ENCODE measurements around the gene SHISA4.
"Not testable (repeated sequence)": the region's sequence is repeated elsewhere in the genome, so short reads cannot be mapped to it uniquely, and the experiment has no call there.

Gene SHISA4

GRCh38 chr1:201888282-201889089 is at the start of gene SHISA4:
SHISA4 (plus strand) TSS chr1:201888898; CDS start chr1:201888995, 97 bp downstream.
- DNase-seq, result no peak

- not testable (repeated sequence) for DNase-seq
Observed at GRCh38 chr1:201839089-201839488, 49.6 kb upstream of the SHISA4 start.

- no peak for DNase-seq
Observed at GRCh38 chr1:201840055-201840454, 48.6 kb upstream of the SHISA4 start.

- no peak for DNase-seq
Observed at GRCh38 chr1:201840490-201840889, 48.2 kb upstream of the SHISA4 start.

GRCh38 chr1:201841265-201841912 is 47.3 kb upstream of the SHISA4 start:
- DNase-seq, result no peak

GRCh38 chr1:201842472-201843027 is 46.1 kb upstream of the SHISA4 start:
- DNase-seq, result no peak

- no peak for DNase-seq
Observed at GRCh38 chr1:201845331-201846083, 43.2 kb upstream of the SHISA4 start.

GRCh38 chr1:201847150-201847549 is 41.5 kb upstream of the SHISA4 start:
- DNase-seq, result no peak

GRCh38 chr1:201848230-201848629 is 40.5 kb upstream of the SHISA4 start:
- no peak for DNase-seq

- no peak for DNase-seq
Observed at GRCh38 chr1:201849372-201850052, 39.2 kb upstream of the SHISA4 start.

GRCh38 chr1:201850053-201850397 is 38.7 kb upstream of the SHISA4 start:
- no peak for DNase-seq

GRCh38 chr1:201851949-201852348 is 36.7 kb upstream of the SHISA4 start:
- no peak for DNase-seq

GRCh38 chr1:201856722-201857121 is 32.0 kb upstream of the SHISA4 start:
- not testable (repeated sequence) for DNase-seq

- no peak for DNase-seq
Observed at GRCh38 chr1:201859424-201859823, 29.3 kb upstream of the SHISA4 start.

- no peak for DNase-seq
Observed at GRCh38 chr1:201861448-201861847, 27.2 kb upstream of the SHISA4 start.

GRCh38 chr1:201870397-201870796 is 18.3 kb upstream of the SHISA4 start:
- DNase-seq, result no peak

- DNase-seq, result no peak
Observed at GRCh38 chr1:201874672-201875071, 14.0 kb upstream of the SHISA4 start.

- no peak for DNase-seq
Observed at GRCh38 chr1:201876148-201876818, 12.4 kb upstream of the SHISA4 start.

GRCh38 chr1:201877877-201878401 is 10.8 kb upstream of the SHISA4 start:
- DNase-seq, result no peak

GRCh38 chr1:201880928-201881571 is 7.6 kb upstream of the SHISA4 start:
- no peak for DNase-seq

- no peak for DNase-seq
Observed at GRCh38 chr1:201881617-201882016, 7.1 kb upstream of the SHISA4 start.

Measured in activated CD4-positive, alpha-beta T cell treated with anti-CD3 and anti-CD28 coated beads for 48 hours (primary cell).